ENCODE results near the gene MLIP. TPM values are rescaled to one million over a fixed set of nuclear protein-coding genes. Genes with fewer than 3 reads are reported as not detected.

Gene MLIP
- total and polyA plus RNA-seq, 2 of the 8 experiments (the other 6 are each of a cell fraction or from before 2014, with no cell fraction given), result not detected

DNA sequence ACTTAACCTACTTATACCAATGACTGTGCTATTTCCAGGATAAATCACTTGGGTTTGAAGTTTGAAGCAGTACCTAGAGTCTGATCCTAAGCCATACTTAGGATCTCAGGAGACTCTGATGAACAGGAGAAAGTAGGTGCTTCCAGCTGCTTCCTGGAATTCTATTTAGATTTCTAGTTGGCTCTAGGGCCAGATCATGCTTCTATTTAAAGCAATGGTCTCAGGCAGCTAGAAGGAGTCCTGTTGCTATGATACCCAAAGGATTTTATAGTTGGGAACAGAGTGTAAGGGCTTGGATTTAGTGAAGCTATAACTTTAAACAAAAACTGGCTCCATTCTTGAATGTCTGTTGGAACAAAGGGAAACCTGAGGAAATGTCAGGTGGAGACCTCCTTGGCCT, 144.6 kb downstream of the MLIP start (continued):
- TF ChIP-seq, protein P1, sequence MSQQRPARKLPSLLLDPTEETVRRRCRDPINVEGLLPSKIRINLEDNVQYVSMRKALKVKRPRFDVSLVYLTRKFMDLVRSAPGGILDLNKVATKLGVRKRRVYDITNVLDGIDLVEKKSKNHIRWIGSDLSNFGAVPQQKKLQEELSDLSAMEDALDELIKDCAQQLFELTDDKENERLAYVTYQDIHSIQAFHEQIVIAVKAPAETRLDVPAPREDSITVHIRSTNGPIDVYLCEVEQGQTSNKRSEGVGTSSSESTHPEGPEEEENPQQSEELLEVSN (IDR thresholded peaks at IDR 0.05), result no peak
- TF ChIP-seq RBBP5 (IDR thresholded peaks at IDR 0.05; ENCODE audit: borderline replicate concordance, low read depth, low read length), result no peak
- TF ChIP-seq SIN3A (conservative IDR thresholded peaks at IDR 0.05 in 1 of 2, IDR thresholded peaks at IDR 0.05 in 1 of 2; ENCODE audit: low read depth in 1 of 2, low read length in 2 of 2), result no peak
- TF ChIP-seq CREB1 (IDR thresholded peaks at IDR 0.05), result no peak
- TF ChIP-seq CEBPB (IDR thresholded peaks at IDR 0.05; ENCODE audit: low read depth, low read length), result no peak
- TF ChIP-seq YY1 (IDR thresholded peaks at IDR 0.05; ENCODE audit: low read depth, low read length), result no peak
- TF ChIP-seq TAF7 (optimal IDR thresholded peaks at IDR 0.05; ENCODE audit: borderline replicate concordance, low read depth, low read length), result no peak
